ENCODE data around the gene FNDC3B.

The FNDC3B gene

GRCh38 chr3:172204716-172205115, 165.3 kb downstream of the FNDC3B start:
- in situ Hi-C loops (cut with MboI; ENCODE audit: low sequenced_read_pairs): no loop called here

GRCh38 chr3:172208586-172209332, 169.4 kb downstream of the FNDC3B start:
- in situ Hi-C loops (cut with MboI; ENCODE audit: low sequenced_read_pairs): no loop called here

GRCh38 chr3:172209333-172210321, 170.2 kb downstream of the FNDC3B start:
- in situ Hi-C loops (cut with MboI; ENCODE audit: low sequenced_read_pairs): no loop called here

- in situ Hi-C loops (cut with MboI; ENCODE audit: low sequenced_read_pairs): no loop called here
Measured at GRCh38 chr3:172210355-172210754, 171.0 kb downstream of the FNDC3B start.

GRCh38 chr3:172211123-172211522, 171.7 kb downstream of the FNDC3B start:
- in situ Hi-C loops (cut with MboI; ENCODE audit: low sequenced_read_pairs): no loop called here

GRCh38 chr3:172213200-172213599, 173.8 kb downstream of the FNDC3B start:
- in situ Hi-C loops (cut with MboI; ENCODE audit: low sequenced_read_pairs): no loop called here

- in situ Hi-C loops (cut with MboI; ENCODE audit: low sequenced_read_pairs): no loop called here
Measured at GRCh38 chr3:172213904-172214303, 174.5 kb downstream of the FNDC3B start.

GRCh38 chr3:172216267-172216666, 176.9 kb downstream of the FNDC3B start:
- in situ Hi-C loops (cut with MboI; ENCODE audit: low sequenced_read_pairs): no loop called here

GRCh38 chr3:172216911-172217310, 177.5 kb downstream of the FNDC3B start:
- in situ Hi-C loops (cut with MboI; ENCODE audit: low sequenced_read_pairs): no loop called here

GRCh38 chr3:172217877-172218276, 178.5 kb downstream of the FNDC3B start:
- in situ Hi-C loops (cut with MboI; ENCODE audit: low sequenced_read_pairs): no loop called here

- in situ Hi-C loops (cut with MboI; ENCODE audit: low sequenced_read_pairs): no loop called here
Measured at GRCh38 chr3:172218350-172219323, 179.3 kb downstream of the FNDC3B start.

- in situ Hi-C loops (cut with MboI; ENCODE audit: low sequenced_read_pairs): no loop called here
Measured at GRCh38 chr3:172219750-172220149, 180.4 kb downstream of the FNDC3B start.

GRCh38 chr3:172221547-172221946, 182.2 kb downstream of the FNDC3B start:
- in situ Hi-C loops (cut with MboI; ENCODE audit: low sequenced_read_pairs): no loop called here

GRCh38 chr3:172222478-172223071, 183.2 kb downstream of the FNDC3B start:
- in situ Hi-C loops (cut with MboI; ENCODE audit: low sequenced_read_pairs): no loop called here

GRCh38 chr3:172223870-172224269, 184.5 kb downstream of the FNDC3B start:
- in situ Hi-C loops (cut with MboI; ENCODE audit: low sequenced_read_pairs): no loop called here

GRCh38 chr3:172224560-172225214, 185.3 kb downstream of the FNDC3B start:
- in situ Hi-C loops (cut with MboI; ENCODE audit: low sequenced_read_pairs): no loop called here

- in situ Hi-C loops (cut with MboI; ENCODE audit: low sequenced_read_pairs): no loop called here
Measured at GRCh38 chr3:172225215-172225707, 185.9 kb downstream of the FNDC3B start.

GRCh38 chr3:172226831-172227230, 187.5 kb downstream of the FNDC3B start:
- in situ Hi-C loops (cut with MboI; ENCODE audit: low sequenced_read_pairs): no loop called here

- in situ Hi-C loops (cut with MboI; ENCODE audit: low sequenced_read_pairs): no loop called here
Measured at GRCh38 chr3:172227340-172228035, 188.1 kb downstream of the FNDC3B start.
